Fibroblast of skin of left biceps (primary cell): ENCODE measurements around the gene FBXW11.

Experiments used
- DNase-seq, 2 experiments: peaks; one replicate each; pipeline ENCODE4 v3.0.0-alpha.2; 2013; ENCODE audit warnings: low read depth in 2 of 2

FBXW11 gene

DNA sequence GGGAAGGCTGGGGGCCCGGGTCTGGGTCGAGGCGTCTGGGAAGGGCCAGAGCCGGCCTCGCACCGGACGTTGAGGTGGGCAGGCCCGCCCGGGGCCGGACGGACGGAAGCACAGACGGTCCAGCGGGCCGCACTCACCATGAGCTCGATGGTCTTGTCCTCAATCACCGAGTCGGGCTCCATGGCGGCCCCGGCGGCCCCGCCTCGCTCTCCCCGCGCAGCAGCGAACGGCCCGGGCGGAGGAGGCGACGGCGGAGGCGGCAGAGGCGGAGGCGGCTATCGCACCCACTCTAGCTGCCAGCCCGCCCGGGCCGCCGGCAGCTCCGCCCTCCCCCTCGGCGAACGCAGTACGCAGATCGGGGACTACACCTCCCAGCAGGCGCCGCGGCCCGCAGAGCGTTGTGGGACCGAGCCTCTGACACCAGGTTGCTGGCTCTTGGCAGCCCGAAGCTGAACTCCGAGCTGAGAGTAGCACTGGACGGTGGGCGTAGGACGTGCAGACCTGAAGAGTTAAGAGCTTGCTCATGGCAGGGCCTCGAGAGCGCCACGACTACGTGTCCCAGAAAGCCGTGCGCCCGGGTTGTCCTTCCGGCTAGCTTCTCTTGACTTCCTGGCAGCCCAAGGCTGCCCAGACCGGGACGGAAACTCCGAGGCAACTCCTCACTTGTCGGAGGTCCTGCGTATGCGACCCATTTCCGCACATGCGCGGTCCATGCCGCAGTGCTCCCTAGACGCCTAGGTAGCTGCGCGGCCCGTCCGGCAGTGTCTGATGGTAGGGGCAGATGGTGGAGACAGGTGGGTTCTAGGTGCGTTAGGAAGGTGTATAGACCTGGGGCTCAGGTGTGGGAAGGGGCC, at the start of gene FBXW11:
TSS of gene FBXW11 (minus strand) at position 318 of the 854 bp plus-strand sequence. CDS start at position 182, 136 bp downstream.
- DNase-seq = peak; percentile 88 to 89

DNA sequence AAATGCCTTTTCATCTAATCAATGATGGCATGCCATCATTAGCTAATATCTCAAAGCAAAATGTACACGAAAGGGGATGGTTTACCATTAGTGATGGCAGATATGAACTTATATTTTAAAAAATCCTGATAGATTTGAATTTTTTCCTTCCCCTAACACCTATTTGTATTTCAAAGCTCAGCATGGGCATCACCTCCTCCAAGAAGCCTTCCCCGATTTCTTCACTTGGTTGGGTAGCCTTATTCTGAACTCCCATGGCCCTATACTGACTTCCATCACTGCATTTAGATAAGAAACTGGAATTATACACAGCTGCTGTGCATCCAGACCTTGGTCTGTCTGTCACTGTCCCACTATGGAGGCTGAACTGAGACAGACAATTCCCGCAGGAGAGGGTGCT, 49.6 kb upstream of the FBXW11 start:
- no peak for DNase-seq

- no peak for DNase-seq
Observed at GRCh38 chr5:172055421-172055820, 49.0 kb upstream of the FBXW11 start.

GRCh38 chr5:172054611-172055153, 48.2 kb upstream of the FBXW11 start:
- DNase-seq = no peak

- no peak for DNase-seq
Observed at GRCh38 chr5:172052450-172053236, 46.2 kb upstream of the FBXW11 start.

DNA sequence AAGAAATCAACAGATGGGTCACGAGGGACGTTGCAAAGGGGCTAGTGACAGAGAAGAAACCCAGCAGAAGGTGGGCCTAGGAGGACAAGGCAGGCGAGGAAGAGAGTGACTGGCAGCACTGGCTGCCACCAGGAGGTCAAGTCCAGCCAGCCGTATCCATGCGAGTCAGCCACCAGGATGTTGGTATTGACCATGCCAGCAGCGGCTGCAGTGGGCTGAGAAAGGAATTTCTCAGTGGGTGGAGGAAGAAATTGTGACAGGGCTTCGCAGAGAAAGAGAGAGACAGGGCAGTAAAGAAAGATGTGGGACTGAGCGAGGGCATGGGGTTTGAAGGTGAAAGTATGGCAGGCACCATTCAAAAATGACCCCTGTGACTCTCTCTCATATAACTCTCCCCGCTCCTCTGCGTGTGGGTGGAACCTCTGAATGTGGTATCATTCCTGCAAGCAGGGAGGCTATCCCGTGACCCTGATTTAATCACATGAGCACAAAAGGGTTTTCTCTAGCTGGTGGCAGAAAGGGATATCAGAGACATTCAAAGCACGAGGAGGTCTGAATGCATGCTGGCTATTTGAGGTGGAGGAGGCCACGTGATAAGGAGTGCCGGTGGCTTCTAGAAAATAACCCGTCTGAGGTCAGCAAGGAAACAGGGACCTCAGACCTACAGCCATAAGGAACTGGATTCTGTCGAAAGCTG, 45.4 kb upstream of the FBXW11 start:
- DNase-seq = no peak

GRCh38 chr5:172050080-172050479, 43.6 kb upstream of the FBXW11 start:
- no peak for DNase-seq

DNA sequence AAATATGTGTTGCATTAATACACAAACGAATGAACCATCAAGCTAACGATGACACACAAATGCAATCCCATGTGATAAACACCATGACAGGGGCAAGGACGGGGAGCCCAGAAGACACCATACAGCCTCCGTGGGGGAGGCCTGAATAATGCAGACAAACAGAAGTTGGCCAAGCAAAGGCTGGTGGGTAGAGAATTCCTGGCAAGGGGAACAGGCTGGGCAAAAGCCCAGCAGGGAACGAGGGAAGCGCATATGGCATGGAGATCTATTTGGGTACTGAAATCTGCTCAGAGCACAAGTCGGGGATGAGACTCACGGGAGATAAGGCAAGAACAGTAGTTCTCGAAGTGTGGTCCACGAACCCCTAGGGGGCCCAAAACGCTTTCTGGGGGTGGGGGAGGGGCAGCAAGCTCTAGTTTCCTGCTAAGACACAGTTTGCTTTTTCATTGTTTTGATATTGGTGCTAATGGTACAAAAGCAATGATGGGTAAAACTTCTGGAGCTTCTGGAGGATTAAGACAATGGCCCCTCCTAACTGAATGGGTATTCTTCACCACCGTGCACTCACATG, 42.9 kb upstream of the FBXW11 start:
- no peak for DNase-seq

DNA sequence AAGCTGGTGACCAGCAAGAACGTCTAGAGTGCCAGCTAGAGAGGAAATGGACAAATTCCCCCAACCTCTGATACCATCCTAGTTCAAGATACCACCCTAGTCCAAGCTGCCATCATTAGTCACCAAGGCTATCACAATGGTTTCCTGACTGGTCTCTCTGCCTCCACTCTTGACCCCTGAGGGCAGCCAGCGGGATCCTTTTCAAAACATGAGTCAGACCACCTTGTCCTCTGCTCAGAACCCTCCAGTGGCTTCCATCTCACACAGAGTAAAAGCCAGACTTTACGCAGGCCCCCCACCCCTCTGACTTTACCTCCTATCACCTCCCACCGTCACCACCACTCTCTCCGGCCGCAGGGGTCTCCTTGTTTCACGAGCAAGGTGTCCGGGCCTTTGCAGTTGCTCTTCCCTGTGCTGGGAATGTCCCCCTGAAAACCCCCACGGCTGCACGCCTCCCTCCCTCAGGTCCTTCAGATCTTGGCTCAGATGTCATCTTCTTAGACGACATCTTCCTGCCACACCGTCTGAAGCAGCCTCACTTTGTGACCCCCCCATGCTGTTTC, 42.2 kb upstream of the FBXW11 start:
- no peak for DNase-seq

- DNase-seq = no peak
Observed at GRCh38 chr5:172048170-172048422, 41.7 kb upstream of the FBXW11 start.

DNA sequence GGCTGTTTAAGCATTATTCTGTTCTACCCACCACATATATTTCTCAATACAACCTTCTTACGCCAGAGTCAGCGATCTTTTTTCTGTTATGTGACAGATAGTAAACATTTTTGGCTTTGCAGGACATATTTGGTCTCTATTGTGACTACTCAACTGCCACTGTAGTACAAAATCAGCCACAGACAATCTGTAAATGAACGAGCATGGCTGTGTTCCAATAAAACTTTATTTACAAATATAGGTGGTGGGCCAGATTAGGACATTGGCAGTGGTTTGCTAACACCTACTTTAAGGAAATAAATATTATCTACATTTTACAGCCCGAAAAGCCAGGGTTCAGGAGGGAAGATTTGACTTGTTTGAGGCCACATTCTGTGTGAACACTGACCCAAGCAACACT, 40.2 kb upstream of the FBXW11 start:
- no peak for DNase-seq

DNA sequence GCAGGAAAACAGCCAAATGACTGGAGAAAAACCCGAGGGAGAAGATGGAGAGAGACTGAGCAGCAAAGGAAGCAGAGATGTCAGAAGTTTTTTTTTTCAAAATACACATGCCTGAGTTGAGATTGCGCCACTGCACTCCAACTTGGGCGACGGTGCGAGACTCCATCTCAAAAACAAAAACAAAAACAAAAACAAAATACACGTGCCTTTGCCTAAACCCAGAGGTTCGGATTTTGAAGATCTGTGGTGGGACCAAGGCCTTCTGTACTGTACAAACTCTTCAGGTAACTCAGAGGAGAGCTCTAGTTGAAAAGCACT, 38.8 kb upstream of the FBXW11 start:
- DNase-seq = no peak

GRCh38 chr5:172044631-172045314, 38.3 kb upstream of the FBXW11 start:
- no peak for DNase-seq

GRCh38 chr5:172043865-172044264, 37.4 kb upstream of the FBXW11 start:
- DNase-seq = no peak

GRCh38 chr5:172042183-172042582, 35.7 kb upstream of the FBXW11 start:
- no peak for DNase-seq

DNA sequence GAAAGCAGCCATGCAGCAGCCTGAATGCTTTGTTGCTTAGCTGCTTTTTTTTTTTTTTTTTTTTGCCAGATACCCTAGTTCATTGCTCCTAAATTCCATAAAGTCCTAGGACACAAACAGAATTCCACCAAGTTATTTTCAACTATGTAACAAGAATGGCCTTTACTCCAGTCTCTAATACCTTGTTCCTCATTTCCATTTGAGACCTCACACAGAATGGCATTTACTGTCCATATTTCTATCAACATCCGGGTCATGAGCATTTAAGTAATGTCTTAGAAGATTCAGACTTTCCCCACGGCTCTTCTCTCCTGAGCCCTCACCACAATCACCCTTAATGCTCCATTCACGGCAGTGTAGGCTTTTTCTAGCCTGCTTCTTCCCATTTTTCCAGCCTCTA, 31.7 kb upstream of the FBXW11 start:
- no peak for DNase-seq

DNA sequence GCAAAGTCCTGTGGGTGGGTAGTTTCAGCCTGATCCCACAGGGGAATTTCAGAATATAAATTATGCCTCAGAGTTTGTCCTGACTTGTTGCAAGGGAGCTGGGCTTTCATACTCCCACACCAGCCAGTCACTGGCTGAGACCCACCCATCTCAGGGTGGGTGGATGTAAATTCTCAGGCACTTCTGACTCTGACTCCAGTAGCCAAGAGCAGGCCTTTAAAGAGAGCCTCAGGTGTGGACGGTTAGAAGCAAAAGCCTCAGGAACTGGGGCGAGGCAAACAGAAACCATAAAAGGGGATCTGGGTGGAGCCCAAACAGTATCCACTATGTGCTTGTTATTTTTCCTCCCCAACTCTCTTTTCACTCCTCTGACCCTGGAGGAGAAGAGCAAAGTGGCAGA, 28.6 kb upstream of the FBXW11 start:
- DNase-seq = no peak

DNA sequence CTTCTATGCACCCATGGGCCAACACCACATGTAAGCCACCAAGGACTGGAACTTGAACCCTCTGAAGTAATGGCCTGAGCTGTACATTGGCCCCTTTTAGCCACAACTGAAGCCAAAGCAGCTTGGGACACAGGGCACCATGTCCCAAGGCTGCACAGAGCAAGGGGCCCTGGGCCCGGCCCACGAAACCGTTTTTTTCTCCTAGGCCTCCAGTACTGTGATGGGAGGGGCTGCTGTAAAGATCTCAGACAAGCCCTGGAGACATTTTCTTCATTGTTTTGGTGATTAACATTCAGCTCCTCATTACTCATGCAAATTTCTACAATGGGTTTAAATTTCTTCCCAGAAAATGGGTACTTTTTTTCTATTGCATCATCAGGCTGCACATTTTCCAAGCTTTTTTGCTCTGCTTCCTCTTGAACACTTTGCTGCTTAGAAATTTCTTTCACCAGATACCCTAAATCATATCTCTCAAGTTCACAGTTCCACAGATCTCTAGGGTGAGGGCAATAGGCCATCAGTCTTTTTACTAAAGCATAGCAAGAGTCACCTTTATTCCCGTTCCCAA, 25.5 kb upstream of the FBXW11 start:
- no peak for DNase-seq

DNA sequence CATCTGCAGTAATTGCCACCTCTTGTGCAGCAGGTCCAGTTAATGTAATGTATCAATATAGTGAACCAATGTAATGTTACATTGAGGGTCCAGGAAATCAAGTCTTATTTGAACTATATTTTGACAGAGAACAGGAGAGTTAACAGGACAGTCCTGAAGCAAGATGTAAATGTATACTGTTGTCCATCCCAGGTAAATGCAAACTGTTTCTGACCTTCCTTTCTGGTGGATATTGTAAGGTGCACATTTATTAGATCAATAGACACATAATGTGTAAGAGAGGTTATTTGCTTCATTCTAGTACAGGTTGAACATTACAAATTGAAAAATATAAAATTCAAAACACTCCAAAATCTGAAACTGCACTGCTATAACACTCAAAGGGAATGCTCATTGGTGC, 23.4 kb upstream of the FBXW11 start:
- no peak for DNase-seq

DNA sequence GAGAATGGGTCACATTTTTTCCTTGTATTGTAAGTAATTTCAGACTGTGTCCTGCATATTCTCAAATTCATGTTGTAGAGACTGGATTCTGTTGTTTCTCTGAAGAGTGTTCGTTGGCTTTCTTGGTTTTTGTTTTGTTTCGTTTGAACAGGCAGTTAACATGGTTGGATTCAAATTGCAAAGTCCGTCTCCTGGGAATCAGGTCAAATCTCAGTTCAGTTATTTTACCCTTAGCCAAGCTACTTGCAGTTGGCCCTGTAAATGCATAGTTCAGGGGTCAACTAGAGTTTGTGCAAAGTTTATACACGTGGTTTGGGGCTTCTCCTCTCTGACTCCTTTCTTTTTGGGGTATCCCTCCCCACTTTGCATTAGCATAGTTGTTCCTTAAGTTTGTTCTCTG, 21.7 kb upstream of the FBXW11 start:
- DNase-seq = no peak
